ENCODE data around the gene CFB.
A peak's percentile ranks its signal among the peaks of the same experiment; 100 is the strongest.
"Not testable (repeated sequence)": the region's sequence is repeated elsewhere in the genome, so short reads cannot be mapped to it uniquely, and the experiment has no call there.

CFB gene

DNA sequence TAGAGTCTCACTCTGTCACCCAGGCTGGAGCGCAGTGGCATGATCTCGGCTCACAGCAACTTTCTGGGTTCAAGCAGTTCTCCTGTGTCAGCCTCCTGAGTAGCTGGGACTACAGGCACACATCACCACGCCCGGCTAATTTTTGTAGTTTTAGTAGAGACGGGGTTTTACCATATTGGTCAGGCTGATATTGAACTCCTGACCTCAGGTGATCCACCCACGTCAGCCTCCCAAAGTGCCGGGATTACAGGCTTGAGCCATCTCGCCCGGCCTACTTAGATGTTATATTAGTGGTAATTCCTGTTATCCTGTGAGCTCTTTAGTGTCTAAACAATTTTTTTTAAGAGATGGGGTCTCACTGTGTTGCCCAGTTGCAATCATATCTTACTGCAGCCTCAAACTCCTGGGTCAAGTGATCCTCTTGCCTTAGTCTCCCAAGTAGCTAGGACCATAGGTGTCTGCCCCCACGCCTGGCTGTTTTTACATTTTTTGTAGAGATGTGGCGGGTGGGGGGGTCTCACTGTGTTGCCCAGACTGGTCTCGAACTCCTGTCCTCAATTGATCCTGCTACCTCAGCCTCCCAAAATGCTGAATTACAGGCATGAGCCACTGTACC lies 32.0 kb downstream of the CFB start:
- no peak for DNase-seq (ENCODE audit: low read depth, low spot score)
- no peak overlapping the region for H3K27ac ChIP-seq

DNA sequence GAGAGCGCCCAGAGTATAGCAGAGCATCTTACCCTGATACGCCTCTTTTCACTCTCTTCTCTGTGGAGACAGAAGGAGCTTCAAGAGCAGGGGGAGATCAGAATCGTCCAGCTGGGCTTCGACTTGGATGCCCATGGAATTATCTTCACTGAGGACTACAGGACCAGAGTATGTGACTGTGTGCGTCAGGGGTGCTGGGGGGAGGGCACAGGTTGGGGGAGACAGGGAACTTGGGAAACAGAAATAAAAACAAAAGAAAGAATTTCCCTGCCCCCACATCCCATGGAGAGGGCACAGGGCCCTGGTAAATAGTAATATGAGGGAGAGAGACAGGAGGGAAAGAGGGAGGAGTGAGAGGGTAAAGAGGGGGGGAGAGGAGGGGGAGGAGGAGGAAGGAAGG lies 32.9 kb downstream of the CFB start:
- no peak for DNase-seq (ENCODE audit: low read depth, low spot score)
- TF ChIP-seq POLR2AphosphoS5 (IDR thresholded peaks at IDR 0.05; ENCODE audit: borderline replicate concordance, low read depth, low read length), result no peak
- TF ChIP-seq FOXP2 (optimal IDR thresholded peaks at IDR 0.05; ENCODE audit: control extremely low read depth, extremely low read length, insufficient read depth), result no peak
- Histone ChIP-seq H3K9ac (ENCODE audit: insufficient read length) (no peak overlapping the region), H3K9me3 (ENCODE audit: low read depth, low read length) (no peaks in the 10 kb centered on the region), H3K36me3 (ENCODE audit: insufficient read depth, low read length) (no peaks in the 10 kb centered on the region), H3K27ac (no peak overlapping the region), H3K4me3 (no peak overlapping the region)

More for the DNA sequence above, 32.0 kb downstream of the CFB start:
- H3K9ac ChIP-seq (ENCODE audit: insufficient read length), result no peak overlapping the region
- TF ChIP-seq POLR2AphosphoS5 (IDR thresholded peaks at IDR 0.05; ENCODE audit: borderline replicate concordance, low read depth, low read length), result no peak
- TF ChIP-seq FOXP2 (optimal IDR thresholded peaks at IDR 0.05; ENCODE audit: control extremely low read depth, extremely low read length, insufficient read depth), result no peak
- no peak for TF ChIP-seq EZH2 (IDR thresholded peaks at IDR 0.05)
- H3K36me3 ChIP-seq (ENCODE audit: insufficient read depth, low read length), result no peaks in the 10 kb centered on the region
- H3K4me3 ChIP-seq, result no peak overlapping the region
- H3K9me3 ChIP-seq (ENCODE audit: low read depth, low read length), result no peaks in the 10 kb centered on the region

DNA sequence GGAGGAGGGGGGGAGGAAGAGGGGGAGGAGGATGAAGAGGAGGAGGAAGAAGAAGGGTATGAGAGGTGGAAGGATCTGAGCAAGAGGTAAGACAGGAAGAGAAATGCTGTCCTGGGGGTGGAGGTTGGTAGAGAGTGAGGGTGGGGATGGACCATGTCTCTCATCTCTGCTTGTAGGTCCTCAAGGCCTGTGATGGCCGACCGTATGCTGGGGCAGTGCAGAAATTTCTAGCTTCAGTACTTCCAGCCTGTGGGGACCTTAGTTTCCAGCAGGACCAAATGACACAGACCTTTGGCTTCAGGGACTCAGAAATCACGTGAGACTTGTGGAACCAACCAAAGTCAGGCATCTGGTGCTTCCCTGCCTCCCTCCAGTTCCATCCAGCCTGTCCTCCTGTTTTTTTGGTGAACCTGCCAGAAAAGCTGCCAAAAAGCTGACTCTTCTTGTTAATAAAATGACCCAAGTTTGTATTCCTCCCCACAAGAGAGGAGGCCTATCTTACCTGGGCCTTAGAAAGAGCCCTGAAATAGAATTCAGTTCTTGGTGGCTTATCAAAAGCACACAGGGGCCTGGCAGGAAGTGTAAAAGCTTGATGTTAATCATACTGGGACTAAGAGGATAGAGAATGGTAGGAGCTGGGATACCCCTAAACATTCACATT lies 33.5 kb downstream of the CFB start:
- no peak for DNase-seq (ENCODE audit: low read depth, low spot score)
- no peaks in the 10 kb centered on the region for H3K36me3 ChIP-seq (ENCODE audit: insufficient read depth, low read length)
- H3K9me3 ChIP-seq (ENCODE audit: low read depth, low read length), result no peaks in the 10 kb centered on the region
- TF ChIP-seq FOXP2 (optimal IDR thresholded peaks at IDR 0.05; ENCODE audit: control extremely low read depth, extremely low read length, insufficient read depth) (no peak), EZH2 (IDR thresholded peaks at IDR 0.05) (no peak), POLR2AphosphoS5 (IDR thresholded peaks at IDR 0.05; ENCODE audit: borderline replicate concordance, low read depth, low read length) (no peak)
- no peak overlapping the region for H3K4me3 ChIP-seq
- H3K9ac ChIP-seq (ENCODE audit: insufficient read length), result no peak overlapping the region
- 0 out of 2 replicates have a peak overlapping the region, but pooled peaks have one; percentile 31 for H3K27ac ChIP-seq

DNA sequence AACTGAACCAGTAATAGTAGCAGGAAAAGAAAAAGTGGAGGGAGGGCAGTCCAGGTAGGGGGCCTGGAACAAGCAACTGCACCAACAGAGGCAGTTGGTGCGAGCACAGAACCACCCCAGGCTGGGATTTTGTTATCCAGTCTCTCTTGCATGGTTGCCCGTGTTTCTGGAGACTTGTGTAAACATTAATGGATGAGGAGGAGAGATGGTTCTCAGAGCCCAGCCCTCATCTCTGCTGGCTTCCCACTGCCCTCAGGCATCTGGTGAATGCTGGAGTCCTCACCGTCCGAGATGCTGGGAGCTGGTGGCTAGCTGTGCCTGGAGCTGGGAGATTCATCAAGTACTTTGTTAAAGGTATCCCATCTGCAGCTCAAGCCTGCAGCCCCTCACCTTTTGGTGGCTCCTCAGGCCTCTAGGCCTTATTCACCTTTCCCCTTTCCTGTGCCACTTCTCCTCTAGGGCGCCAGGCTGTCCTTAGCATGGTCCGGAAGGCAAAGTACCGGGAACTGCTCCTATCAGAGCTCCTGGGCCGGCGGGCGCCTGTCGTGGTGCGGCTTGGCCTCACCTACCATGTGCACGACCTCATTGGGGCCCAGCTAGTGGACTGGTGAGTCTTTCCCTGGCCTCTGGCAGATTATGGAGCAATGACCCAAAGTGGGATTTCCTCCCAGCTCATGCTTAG lies 34.4 kb downstream of the CFB start:
- not testable (repeated sequence) for DNase-seq (ENCODE audit: low read depth, low spot score); H3K27ac ChIP-seq; H3K4me3 ChIP-seq; H3K9me3 ChIP-seq (ENCODE audit: low read depth, low read length); H3K36me3 ChIP-seq (ENCODE audit: insufficient read depth, low read length); H3K9ac ChIP-seq (ENCODE audit: insufficient read length)

DNA sequence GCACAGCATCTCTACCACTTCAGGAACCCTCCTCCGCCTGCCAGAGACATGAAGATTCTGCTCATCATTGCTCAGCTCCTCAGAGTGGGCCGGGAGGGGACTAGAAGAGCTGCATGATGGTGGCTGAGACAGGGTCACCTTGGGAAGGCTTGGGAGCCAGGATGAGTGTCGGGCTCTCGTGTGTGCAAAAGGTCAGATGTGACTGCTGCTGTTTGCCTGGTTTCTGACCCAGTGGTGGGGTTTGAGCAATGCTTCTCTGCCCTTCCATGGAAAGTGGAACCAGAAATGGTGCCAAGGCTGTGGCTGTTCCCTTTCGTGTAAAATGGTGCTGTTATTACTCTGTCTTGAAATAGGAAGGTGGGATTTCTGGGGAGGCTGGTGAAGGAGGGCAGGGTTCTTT lies 35.1 kb downstream of the CFB start:
- H3K9ac ChIP-seq (ENCODE audit: insufficient read length); H3K27ac ChIP-seq; H3K4me3 ChIP-seq; H3K36me3 ChIP-seq (ENCODE audit: insufficient read depth, low read length); DNase-seq (ENCODE audit: low read depth, low spot score); H3K9me3 ChIP-seq (ENCODE audit: low read depth, low read length): not testable (repeated sequence)

DNA sequence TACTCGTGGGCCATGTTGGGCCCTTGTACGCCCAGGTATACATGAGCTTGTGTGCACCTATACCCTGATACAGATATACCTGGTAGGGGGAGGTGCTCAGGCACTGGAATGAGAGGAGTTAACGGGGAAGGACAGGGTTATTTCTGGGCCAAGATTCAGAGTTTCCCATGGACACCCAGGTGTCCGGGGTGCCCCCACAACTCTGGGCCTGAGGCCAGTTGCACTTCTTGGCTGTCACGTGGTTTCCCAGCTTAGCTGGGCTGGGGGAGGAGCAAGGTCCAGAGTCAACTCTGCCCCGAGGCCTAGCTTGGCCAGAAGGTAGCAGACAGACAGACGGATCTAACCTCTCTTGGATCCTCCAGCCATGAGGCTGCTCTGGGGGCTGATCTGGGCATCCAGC lies 35.8 kb downstream of the CFB start, which contains the start of gene C4A:
Gene C4A (plus strand): TSS at position 314 of the 400 bp plus-strand sequence. CDS start 51 bp downstream, at position 365.
- not testable (repeated sequence) for DNase-seq (ENCODE audit: low read depth, low spot score); H3K4me3 ChIP-seq; H3K27ac ChIP-seq; H3K36me3 ChIP-seq (ENCODE audit: insufficient read depth, low read length); H3K9me3 ChIP-seq (ENCODE audit: low read depth, low read length); H3K9ac ChIP-seq (ENCODE audit: insufficient read length)

DNA sequence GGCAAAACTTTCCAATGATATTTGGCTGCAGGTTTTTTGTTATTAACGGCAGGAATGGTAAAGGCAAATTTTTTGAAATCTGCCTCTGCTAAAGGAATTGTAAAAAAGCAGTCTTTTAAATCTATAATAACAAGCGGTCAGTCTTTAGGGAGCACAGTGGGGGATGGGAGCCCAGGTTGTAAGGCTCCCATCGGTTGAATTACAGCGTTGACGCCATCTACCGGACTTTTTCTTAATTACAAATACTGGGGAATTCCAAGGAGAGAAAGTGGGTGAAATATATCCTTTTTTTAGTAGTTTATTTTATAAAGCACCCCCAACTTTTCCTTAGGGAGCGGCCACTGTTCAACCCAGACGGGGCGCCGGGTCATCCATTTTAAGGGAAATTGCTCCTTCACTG lies 43.5 kb downstream of the CFB start:
- DNase-seq (ENCODE audit: low read depth, low spot score); H3K36me3 ChIP-seq (ENCODE audit: insufficient read depth, low read length); H3K4me3 ChIP-seq; H3K9ac ChIP-seq (ENCODE audit: insufficient read length); H3K27ac ChIP-seq; H3K9me3 ChIP-seq (ENCODE audit: low read depth, low read length): not testable (repeated sequence)

DNA sequence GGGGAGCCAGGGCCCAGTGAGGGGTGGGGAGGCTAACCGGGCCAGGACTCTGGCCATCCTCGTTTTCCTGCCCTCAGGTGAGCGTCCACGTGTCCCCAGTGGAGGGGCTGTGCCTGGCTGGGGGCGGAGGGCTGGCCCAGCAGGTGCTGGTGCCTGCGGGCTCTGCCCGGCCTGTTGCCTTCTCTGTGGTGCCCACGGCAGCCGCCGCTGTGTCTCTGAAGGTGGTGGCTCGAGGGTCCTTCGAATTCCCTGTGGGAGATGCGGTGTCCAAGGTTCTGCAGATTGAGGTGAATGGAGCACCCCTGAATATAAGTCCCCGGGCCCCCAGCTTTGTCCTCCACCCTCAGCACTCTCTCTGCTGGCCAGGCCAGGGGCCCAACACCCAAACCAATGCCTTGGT lies 48.5 kb downstream of the CFB start:
- H3K4me3 ChIP-seq; H3K9ac ChIP-seq (ENCODE audit: insufficient read length); H3K27ac ChIP-seq; H3K9me3 ChIP-seq (ENCODE audit: low read depth, low read length); H3K36me3 ChIP-seq (ENCODE audit: insufficient read depth, low read length); DNase-seq (ENCODE audit: low read depth, low spot score): not testable (repeated sequence)

DNA sequence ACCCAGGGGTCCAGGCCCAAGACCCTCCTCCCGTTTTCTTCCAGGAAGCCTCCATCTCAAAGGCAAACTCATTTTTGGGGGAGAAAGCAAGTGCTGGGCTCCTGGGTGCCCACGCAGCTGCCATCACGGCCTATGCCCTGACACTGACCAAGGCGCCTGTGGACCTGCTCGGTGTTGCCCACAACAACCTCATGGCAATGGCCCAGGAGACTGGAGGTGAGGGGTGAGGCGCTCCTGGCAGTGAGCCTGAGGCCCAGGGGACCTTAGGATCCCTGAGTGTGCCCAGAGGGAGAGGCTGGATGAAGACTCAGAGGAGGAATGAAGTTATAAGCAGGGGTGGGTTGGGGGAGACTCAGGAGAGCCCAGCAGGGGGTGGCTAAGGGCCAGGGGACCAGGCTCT lies 50.5 kb downstream of the CFB start:
- not testable (repeated sequence) for H3K9ac ChIP-seq (ENCODE audit: insufficient read length); DNase-seq (ENCODE audit: low read depth, low spot score)

More for the DNA sequence above, 50.5 kb downstream of the CFB start:
- not testable (repeated sequence) for H3K4me3 ChIP-seq; H3K27ac ChIP-seq; H3K9me3 ChIP-seq (ENCODE audit: low read depth, low read length); H3K36me3 ChIP-seq (ENCODE audit: insufficient read depth, low read length)

Data from SK-N-MC (cell line).